ENCODE measurements around the gene CDC123. TPM values are rescaled to one million over a fixed set of nuclear protein-coding genes. Genes with fewer than 3 reads are reported as not detected.
"Not testable (repeated sequence)": the region's sequence is repeated elsewhere in the genome, so short reads cannot be mapped to it uniquely, and the experiment has no call there.

The CDC123 gene
- total RNA-seq, 1 donor from 2014 or later: 67.0 TPM

GRCh38 chr10:12228851-12229250 lies 32.9 kb downstream of the CDC123 start:
- Mint-ChIP-seq H3K27me3 (ENCODE audit: low read depth) (no peaks in the 10 kb centered on the region), H3K9me3 (ENCODE audit: low read depth) (no peaks in the 10 kb centered on the region), H3K4me3 (ENCODE audit: unreplicated experiment) (no peak overlapping the region), H3K36me3 (ENCODE audit: low read depth) (peaks cover 20% of the 10 kb centered on the region), H3K4me1 (ENCODE audit: low read depth) (peaks cover 14% of the 10 kb centered on the region), H3K27ac (ENCODE audit: unreplicated experiment) (no peak overlapping the region)
- DNase-seq (ENCODE audit: low spot score): no peak
- TF ChIP-seq, protein P1, sequence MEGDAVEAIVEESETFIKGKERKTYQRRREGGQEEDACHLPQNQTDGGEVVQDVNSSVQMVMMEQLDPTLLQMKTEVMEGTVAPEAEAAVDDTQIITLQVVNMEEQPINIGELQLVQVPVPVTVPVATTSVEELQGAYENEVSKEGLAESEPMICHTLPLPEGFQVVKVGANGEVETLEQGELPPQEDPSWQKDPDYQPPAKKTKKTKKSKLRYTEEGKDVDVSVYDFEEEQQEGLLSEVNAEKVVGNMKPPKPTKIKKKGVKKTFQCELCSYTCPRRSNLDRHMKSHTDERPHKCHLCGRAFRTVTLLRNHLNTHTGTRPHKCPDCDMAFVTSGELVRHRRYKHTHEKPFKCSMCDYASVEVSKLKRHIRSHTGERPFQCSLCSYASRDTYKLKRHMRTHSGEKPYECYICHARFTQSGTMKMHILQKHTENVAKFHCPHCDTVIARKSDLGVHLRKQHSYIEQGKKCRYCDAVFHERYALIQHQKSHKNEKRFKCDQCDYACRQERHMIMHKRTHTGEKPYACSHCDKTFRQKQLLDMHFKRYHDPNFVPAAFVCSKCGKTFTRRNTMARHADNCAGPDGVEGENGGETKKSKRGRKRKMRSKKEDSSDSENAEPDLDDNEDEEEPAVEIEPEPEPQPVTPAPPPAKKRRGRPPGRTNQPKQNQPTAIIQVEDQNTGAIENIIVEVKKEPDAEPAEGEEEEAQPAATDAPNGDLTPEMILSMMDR (IDR thresholded peaks at IDR 0.05): no peak

DNA sequence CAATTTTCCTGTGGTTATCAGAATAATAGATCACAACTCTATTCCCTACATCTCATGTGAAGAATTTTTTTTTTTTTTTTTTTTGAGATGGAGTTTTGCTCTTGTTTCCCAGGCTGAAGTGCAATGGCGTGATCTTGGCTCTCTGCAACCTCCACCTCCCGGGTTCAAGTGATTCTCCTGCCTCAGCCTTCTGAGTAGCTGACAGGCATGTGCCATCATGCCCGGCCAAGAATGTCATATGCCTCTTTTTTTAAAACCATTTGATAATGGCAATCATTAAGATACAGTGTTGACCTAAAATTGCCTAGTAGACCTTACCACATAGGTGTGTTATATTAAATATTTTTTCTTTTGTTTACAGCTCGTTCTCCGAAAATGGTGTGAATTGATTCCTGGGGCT lies 38.7 kb downstream of the CDC123 start:
- Mint-ChIP-seq H3K36me3 (ENCODE audit: low read depth) (peaks cover 19% of the 10 kb centered on the region), H3K4me1 (ENCODE audit: low read depth) (peaks cover 26% of the 10 kb centered on the region), H3K27ac (ENCODE audit: unreplicated experiment) (peak overlapping the region; percentile 87)
- H3K9me3 Mint-ChIP-seq (ENCODE audit: low read depth); H3K4me3 Mint-ChIP-seq (ENCODE audit: unreplicated experiment); DNase-seq (ENCODE audit: low spot score); H3K27me3 Mint-ChIP-seq (ENCODE audit: low read depth): not testable (repeated sequence)

GRCh38 chr10:12235116-12235694 lies 39.2 kb downstream of the CDC123 start:
- Mint-ChIP-seq H3K36me3 (ENCODE audit: low read depth) (peaks cover 18% of the 10 kb centered on the region), H3K9me3 (ENCODE audit: low read depth) (no peaks in the 10 kb centered on the region), H3K27ac (ENCODE audit: unreplicated experiment) (peak overlapping the region; percentile 87), H3K4me3 (ENCODE audit: unreplicated experiment) (no peak overlapping the region), H3K4me1 (ENCODE audit: low read depth) (peaks cover 26% of the 10 kb centered on the region), H3K27me3 (ENCODE audit: low read depth) (no peaks in the 10 kb centered on the region)
- no peak for DNase-seq (ENCODE audit: low spot score)
- TF ChIP-seq, protein P1 (IDR thresholded peaks at IDR 0.05): no peak

DNA sequence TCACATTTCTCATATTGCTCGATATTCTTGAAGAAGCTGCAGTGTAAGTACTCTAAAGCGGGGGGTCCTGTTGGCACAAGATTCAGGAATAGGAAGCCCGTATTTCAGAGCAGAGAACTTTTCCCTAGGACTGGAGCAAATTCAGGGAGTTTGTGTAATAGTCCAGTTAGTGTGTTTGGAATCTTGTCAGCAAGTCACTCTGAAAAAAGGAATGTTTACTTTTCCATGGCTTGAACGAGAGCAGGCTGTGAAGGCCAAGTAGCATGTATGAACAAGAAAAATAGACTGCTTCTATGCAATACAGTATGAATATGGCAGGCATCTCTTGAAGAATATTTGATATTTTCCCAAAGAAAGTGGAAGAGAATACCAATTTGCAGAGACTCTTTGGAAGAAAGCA lies 39.8 kb downstream of the CDC123 start:
- H3K36me3 Mint-ChIP-seq (ENCODE audit: low read depth): peaks cover 18% of the 10 kb centered on the region

GRCh38 chr10:12237265-12238220 lies 41.6 kb downstream of the CDC123 start:
- H3K9me3 Mint-ChIP-seq (ENCODE audit: low read depth): no peaks in the 10 kb centered on the region
- peaks cover 19% of the 10 kb centered on the region for H3K36me3 Mint-ChIP-seq (ENCODE audit: low read depth)
- H3K4me3 Mint-ChIP-seq (ENCODE audit: unreplicated experiment): no peak overlapping the region
- TF ChIP-seq, protein P1 (IDR thresholded peaks at IDR 0.05): no peak
- peaks cover 40% of the 10 kb centered on the region for H3K4me1 Mint-ChIP-seq (ENCODE audit: low read depth)
- H3K27ac Mint-ChIP-seq (ENCODE audit: unreplicated experiment): no peak overlapping the region
- no peak for DNase-seq (ENCODE audit: low spot score)
- no peaks in the 10 kb centered on the region for H3K27me3 Mint-ChIP-seq (ENCODE audit: low read depth)

More for the DNA sequence above, 39.8 kb downstream of the CDC123 start:
- TF ChIP-seq, protein P1 (IDR thresholded peaks at IDR 0.05): no peak
- no peaks in the 10 kb centered on the region for H3K27me3 Mint-ChIP-seq (ENCODE audit: low read depth)
- no peak for DNase-seq (ENCODE audit: low spot score)
- no peaks in the 10 kb centered on the region for H3K9me3 Mint-ChIP-seq (ENCODE audit: low read depth)
- peak overlapping the region; percentile 87 for H3K27ac Mint-ChIP-seq (ENCODE audit: unreplicated experiment)
- H3K4me3 Mint-ChIP-seq (ENCODE audit: unreplicated experiment): no peak overlapping the region
- peaks cover 26% of the 10 kb centered on the region for H3K4me1 Mint-ChIP-seq (ENCODE audit: low read depth)

Data from chondrocyte (in vitro differentiated cells).